ENCODE measurements around the gene EBF3. TPM values are rescaled to one million over a fixed set of nuclear protein-coding genes. Genes with fewer than 3 reads are reported as not detected.

The EBF3 gene
- total RNA-seq, 1 experiment from 2014 or later, result 0.64 TPM

DNA sequence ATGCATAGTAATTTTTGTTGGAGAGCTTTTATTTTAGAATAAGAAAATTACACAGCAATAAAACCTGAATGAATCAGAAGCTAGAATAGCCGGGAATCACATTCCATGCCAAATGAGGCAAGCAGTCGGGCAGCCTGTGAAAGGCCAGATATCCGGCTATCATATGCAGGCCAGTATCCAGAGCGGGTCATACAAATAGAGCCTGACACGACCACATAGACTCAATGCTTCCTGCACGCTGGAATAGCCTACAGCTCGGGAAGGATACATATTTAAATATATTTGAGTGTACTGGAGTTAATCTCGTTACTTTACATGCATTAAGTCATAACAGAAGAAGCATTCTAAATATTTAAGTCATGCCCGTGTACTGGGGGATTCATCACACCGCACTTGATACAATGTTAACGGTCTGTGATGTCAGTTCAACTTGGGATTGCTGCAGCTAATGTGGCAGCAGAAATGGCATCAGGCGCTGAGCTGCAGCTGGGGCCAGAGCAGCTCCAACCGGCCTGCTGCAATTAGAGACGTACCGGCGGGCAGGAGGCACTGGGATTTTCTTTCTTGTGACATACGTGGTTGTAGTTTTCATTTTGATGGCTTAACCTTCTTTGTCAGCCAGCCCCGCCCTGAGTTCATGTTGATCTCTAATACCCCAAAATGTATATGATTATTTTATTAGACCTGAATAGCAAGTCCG is 112.0 kb downstream of the EBF3 start:
- Histone ChIP-seq H3K27me3 (ENCODE audit: control insufficient read depth, insufficient read depth, low read length) (no peaks in the 10 kb centered on the region; the same call in 1 of the 2 replicates), H3K9me3 (ENCODE audit: control insufficient read depth, insufficient read depth, low read depth, low read length) (no peaks in the 10 kb centered on the region), H3K36me3 (ENCODE audit: control insufficient read depth, insufficient read depth, low read length) (peaks cover 2% of the 10 kb centered on the region; the same call in 1 of the 2 replicates), H3K27ac (ENCODE audit: low read length) (no peak overlapping the region), H3K4me1 (ENCODE audit: control insufficient read depth, insufficient read depth, low read length) (peaks cover 4% of the 10 kb centered on the region; the same call in 1 of the 2 replicates), H3K4me3 (ENCODE audit: low read depth in 2 of 2, low read length in 2 of 2) (no peak overlapping the region)
- BruUV-seq (replicated peaks), result no TSS peak
- intact Hi-C loops (cut with micrococcal nuclease; ENCODE audit: unreplicated experiment) (no loop called here), in situ Hi-C loops (cut with HindIII; ENCODE audit: low pct_unique_long_range_greater_than_20kb, low sequenced_read_pairs) (no loop called here)
- ATAC-seq, result no peak
- ChIA-PET POLR2A (no interaction called here), CTCF (interaction anchor here (0.5 to 0.8 kb wide), 2 partner anchors 24 to 486 kb away, joined by 4 read pairs; no protein-coding TSS in a partner anchor)
- TF ChIP-seq, protein P1, sequence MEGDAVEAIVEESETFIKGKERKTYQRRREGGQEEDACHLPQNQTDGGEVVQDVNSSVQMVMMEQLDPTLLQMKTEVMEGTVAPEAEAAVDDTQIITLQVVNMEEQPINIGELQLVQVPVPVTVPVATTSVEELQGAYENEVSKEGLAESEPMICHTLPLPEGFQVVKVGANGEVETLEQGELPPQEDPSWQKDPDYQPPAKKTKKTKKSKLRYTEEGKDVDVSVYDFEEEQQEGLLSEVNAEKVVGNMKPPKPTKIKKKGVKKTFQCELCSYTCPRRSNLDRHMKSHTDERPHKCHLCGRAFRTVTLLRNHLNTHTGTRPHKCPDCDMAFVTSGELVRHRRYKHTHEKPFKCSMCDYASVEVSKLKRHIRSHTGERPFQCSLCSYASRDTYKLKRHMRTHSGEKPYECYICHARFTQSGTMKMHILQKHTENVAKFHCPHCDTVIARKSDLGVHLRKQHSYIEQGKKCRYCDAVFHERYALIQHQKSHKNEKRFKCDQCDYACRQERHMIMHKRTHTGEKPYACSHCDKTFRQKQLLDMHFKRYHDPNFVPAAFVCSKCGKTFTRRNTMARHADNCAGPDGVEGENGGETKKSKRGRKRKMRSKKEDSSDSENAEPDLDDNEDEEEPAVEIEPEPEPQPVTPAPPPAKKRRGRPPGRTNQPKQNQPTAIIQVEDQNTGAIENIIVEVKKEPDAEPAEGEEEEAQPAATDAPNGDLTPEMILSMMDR (IDR thresholded peaks at IDR 0.05), result no peak
- TF ChIP-seq, protein P2, sequence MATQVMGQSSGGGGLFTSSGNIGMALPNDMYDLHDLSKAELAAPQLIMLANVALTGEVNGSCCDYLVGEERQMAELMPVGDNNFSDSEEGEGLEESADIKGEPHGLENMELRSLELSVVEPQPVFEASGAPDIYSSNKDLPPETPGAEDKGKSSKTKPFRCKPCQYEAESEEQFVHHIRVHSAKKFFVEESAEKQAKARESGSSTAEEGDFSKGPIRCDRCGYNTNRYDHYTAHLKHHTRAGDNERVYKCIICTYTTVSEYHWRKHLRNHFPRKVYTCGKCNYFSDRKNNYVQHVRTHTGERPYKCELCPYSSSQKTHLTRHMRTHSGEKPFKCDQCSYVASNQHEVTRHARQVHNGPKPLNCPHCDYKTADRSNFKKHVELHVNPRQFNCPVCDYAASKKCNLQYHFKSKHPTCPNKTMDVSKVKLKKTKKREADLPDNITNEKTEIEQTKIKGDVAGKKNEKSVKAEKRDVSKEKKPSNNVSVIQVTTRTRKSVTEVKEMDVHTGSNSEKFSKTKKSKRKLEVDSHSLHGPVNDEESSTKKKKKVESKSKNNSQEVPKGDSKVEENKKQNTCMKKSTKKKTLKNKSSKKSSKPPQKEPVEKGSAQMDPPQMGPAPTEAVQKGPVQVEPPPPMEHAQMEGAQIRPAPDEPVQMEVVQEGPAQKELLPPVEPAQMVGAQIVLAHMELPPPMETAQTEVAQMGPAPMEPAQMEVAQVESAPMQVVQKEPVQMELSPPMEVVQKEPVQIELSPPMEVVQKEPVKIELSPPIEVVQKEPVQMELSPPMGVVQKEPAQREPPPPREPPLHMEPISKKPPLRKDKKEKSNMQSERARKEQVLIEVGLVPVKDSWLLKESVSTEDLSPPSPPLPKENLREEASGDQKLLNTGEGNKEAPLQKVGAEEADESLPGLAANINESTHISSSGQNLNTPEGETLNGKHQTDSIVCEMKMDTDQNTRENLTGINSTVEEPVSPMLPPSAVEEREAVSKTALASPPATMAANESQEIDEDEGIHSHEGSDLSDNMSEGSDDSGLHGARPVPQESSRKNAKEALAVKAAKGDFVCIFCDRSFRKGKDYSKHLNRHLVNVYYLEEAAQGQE (IDR thresholded peaks at IDR 0.05; ENCODE audit: insufficient read depth in 1 of 2, low read depth in 2 of 2, low read length in 1 of 2), result no peak
- TF ChIP-seq TCF7L2 (IDR thresholded peaks at IDR 0.05; ENCODE audit: low read depth, low read length) (no peak), POLR2AphosphoS5 (IDR thresholded peaks at IDR 0.05; ENCODE audit: low read depth, low read length) (no peak), SIN3A (IDR thresholded peaks at IDR 0.05; ENCODE audit: borderline replicate concordance, insufficient read depth, low read depth, low read length) (no peak)
- no peak for DNase-seq (ENCODE audit: low read depth, low spot score)

DNA sequence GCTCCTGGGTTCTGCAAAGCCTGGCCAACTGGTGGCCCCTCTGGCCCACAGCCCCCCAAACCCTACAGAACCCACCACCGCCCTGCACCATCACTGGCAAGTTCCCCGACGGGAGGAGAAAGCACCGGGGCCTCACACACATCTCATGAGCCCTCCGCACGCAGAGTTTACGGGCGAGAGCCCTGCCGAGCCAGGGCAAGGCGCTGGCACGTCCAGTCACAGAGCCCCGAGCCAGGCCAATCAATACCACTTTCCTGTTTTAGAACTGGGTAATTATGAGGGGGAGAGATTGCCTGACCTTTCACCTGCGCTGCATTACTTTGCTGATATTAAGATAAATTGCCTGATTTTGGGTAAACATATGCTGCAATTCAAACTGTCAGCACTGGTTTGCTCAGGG is 113.3 kb downstream of the EBF3 start:
- CTCF ChIA-PET, result no interaction called here
- ATAC-seq (no peak), DNase-seq (ENCODE audit: low read depth, low spot score) (no peak)
- in situ Hi-C loops (cut with HindIII; ENCODE audit: low pct_unique_long_range_greater_than_20kb, low sequenced_read_pairs), result no loop called here
- Histone ChIP-seq H3K4me1 (ENCODE audit: control insufficient read depth, insufficient read depth, low read length) (peaks cover 4% of the 10 kb centered on the region; the same call in 1 of the 2 replicates), H3K4me3 (ENCODE audit: low read depth in 2 of 2, low read length in 2 of 2) (no peak overlapping the region), H3K9me3 (ENCODE audit: control insufficient read depth, insufficient read depth, low read depth, low read length) (no peaks in the 10 kb centered on the region), H3K27me3 (ENCODE audit: control insufficient read depth, insufficient read depth, low read length) (no peaks in the 10 kb centered on the region; the same call in 1 of the 2 replicates), H3K27ac (ENCODE audit: low read length) (no peak overlapping the region), H3K36me3 (ENCODE audit: control insufficient read depth, insufficient read depth, low read length) (peaks cover under 1% of the 10 kb centered on the region; the same call in 1 of the 2 replicates)
- POLR2A ChIA-PET, result no interaction called here
- no TSS peak for BruUV-seq (replicated peaks)
- intact Hi-C loops (cut with micrococcal nuclease; ENCODE audit: unreplicated experiment), result no loop called here
- no peak for TF ChIP-seq SIN3A (IDR thresholded peaks at IDR 0.05; ENCODE audit: borderline replicate concordance, insufficient read depth, low read depth, low read length)
- TF ChIP-seq, protein P2 (IDR thresholded peaks at IDR 0.05; ENCODE audit: insufficient read depth in 1 of 2, low read depth in 2 of 2, low read length in 1 of 2), result no peak
- no peak for TF ChIP-seq POLR2AphosphoS5 (IDR thresholded peaks at IDR 0.05; ENCODE audit: low read depth, low read length)
- TF ChIP-seq TCF7L2 (IDR thresholded peaks at IDR 0.05; ENCODE audit: low read depth, low read length), result no peak
- TF ChIP-seq, protein P1 (IDR thresholded peaks at IDR 0.05), result no peak
